Stimulated activated CD8-positive, alpha-beta memory T cell treated with anti-CD3 and anti-CD28 coated beads, Interleukin-7, amount 100 ng/mL, for 4 hours (primary cell): Measurements from ENCODE around the gene PIK3R4.

Experiments
- DNase-seq, 2 donors: peaks; one replicate each; pipeline ENCODE4 v3.0.0-alpha.2; 2020; ENCODE audit warnings: low read depth in 2 of 2

Gene PIK3R4

DNA sequence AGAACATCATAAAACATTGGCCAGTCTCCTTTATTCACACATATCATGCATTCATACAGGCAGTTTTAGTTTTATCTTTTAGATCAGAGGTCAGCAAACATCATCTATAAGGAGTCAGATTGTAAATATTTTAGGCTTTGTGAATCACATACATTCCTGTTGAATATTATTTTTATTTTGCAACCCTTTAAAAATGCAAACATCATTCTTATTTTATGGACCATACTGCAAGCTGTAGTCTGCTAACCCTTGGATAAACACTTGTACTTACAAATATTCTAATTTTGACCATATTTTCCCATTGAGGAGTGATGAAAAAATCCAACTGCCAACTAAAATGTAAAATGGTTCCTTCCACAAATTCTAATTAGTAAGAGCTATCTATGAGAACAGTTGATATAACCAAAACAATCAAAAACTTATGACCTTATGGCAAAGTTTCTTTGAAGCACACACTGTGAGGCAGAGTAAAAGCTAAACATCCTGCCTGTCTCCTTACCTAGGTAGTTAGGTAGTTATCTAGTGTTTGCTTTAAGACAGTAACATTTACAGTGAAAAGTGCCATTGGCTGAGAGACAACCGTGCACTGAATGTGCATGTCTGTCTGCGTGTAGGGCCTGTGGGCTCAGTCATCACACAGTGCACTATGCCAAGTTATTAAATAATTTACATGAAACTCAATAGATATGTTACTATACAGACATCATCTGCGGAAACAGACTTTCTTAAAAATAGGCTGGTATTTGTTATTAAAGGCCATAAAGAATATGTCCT, 57.7 kb downstream of the PIK3R4 start:
- DNase-seq = no peak

DNA sequence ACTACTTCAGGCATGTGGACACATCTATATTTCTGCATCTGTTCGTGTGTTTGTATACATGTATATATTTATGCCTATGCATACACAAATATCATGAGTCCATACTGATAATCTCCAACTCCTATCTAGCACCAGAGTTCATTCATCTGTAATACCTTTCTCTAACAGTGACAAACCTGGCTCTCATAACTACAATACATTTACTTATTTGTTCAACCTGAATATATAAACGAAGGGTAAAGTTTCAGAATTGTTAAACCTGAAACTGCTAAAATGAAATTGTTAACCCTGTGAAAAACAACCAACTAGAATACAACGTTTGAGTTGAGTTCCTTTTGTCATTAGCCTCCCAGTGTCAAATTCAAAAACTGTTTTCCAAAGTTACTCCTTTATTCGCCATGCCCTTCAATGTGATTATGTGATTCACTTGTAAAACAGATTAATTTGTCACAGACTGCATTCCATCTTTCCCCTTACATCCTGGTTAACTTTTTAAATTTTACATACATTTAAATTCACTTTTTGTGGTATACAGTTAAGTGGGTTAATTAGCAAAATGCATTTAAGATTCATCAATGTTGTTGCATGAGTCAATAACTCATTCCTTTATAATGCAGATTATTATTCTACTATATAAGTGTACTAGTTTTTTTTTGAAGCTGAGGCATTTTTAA, 58.5 kb downstream of the PIK3R4 start:
- no peak for DNase-seq

DNA sequence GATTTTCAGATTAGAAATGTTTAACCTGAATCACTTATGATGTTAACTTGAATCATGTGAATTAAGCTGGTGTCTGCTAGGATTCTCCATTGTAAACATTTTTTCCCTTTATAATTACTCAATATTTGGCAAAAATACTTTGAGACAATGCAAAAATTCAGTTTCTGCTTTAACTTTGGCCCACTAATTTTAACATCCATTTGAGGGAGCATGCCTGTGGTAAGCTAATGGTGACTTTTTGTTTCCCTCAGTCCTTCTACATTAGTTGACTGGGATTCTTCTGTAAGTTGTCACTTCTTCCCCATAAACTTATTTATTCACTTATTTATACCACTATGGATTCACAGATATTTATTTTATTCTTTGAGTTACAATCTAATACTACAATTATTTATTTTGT, 59.3 kb downstream of the PIK3R4 start:
- DNase-seq = no peak

DNA sequence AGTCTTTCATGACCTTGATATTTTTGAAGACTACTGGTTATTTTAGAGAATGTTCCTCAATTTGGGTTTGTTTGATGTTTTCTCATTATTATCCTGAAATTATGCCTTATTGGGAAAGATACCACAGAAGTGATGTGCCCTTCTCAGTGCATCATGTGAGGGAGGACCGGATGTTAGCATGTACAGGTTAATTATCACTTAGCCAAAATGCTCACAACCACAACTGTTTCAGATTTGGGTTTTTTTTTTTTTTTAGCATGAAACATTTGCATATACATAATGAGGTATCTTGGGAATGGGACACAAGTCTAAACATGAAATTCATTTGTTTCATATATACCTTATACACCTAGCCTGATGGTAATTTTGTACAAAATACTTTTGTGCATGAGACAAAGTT, 59.8 kb downstream of the PIK3R4 start:
- no peak for DNase-seq

DNA sequence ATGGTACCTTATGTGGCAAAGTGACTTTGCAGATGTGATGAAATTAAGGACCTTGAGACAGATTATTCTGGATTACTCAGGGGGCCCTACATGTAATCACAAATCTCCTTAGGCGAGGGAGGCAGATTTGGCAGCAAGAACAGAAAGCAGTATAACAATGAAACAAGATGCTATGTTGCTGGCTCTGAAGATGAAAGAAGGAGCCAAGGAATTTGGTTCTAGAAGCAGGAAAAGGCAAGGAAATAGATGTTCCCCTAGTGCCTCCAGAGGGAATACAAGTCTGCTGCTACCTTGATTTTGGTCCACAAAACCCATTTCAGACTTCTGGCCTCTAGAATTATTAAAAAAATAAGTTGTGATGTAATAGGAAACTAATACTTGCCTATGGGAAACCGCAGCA, 64.5 kb downstream of the PIK3R4 start:
- DNase-seq = no peak

DNA sequence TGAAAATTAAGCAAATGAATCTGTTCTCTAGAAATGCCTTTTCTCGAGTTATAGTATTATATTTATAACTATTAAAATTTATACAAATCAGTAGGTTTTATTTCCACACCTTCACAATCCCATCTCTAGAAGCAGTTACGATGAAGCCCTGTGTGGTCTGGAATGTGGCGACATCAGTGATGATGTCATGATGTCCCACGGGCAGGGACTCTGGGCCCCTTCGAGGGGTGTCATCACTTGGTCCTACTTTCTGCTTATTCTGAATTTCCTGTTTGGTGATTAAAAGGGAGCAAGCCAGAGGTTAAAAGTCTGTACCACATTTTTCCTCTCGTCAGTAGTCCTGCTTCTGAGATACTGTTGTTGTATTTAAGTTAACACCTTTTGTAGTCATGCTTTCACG, 67.4 kb downstream of the PIK3R4 start:
- DNase-seq = no peak

DNA sequence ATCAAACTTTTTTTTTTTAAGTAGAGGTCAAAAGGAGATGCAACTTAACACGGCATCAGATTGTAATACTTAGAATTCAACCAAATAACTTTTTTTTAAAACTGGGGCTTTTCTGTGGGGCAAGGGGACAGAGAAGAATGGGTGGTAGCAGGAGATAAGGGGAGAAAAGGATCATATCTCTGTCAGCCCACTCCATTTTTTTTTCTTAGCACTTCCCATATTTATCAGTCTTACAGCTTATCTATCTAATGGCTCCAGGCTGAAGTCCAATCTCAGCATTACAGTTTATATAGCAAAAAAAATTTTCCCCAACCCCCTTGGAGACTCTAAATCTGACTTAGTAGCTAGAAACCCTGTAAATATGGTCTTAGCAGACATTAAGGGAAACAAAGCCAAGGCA, 69.3 kb downstream of the PIK3R4 start:
- DNase-seq = no peak

DNA sequence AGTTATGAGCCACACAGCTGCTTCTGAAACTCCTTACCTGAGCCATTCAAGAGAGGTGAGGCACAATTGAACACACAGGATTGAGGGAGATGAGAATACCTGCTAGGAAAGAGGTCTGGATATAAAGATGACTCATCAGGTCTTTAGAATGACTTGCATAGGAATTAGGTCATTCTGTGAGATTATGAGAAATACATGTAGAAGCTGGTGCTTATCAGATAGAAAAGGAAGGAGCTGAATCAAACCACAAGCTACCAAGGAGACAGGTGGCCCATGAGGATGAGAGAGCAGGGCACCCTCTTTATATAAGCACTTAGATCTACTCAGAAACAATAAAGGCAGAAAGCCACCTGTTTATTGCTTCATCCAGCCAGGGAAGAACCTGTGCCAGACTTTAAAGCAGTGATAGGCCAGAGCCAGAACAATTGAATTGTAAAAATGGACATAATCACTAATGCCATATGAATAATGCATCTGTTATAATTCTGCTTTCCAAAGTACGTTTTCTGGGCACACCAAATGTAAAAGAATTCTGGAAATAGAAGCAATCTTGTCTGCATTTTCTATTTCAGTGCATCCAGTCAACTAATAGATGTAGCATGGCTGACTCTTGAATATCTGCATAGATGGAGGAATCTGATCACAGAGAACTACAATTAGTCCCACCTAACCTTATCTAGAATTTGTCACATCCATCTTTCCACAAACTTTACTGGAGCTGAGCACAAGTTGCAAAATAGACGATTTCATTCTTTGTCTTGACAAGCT, 74.9 kb downstream of the PIK3R4 start:
- no peak for DNase-seq

DNA sequence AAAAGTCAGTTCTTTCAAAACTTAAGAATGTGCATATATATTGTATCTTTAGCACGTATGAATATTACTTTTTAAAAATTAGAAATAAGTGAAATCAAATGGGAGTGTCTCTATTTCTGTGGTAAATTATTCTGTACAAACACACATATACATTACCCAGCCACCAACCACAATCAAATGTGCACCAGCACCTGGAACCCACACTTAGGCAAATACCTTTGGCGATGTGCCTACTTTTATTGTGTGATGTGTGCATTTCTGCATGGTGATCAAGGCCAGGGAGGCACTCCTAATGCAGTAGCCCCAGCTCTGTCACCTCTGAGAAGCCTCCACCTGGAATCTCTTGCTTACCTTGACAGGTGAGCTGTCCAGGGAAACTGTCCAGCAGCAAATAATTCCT, 76.9 kb downstream of the PIK3R4 start:
- no peak for DNase-seq

DNA sequence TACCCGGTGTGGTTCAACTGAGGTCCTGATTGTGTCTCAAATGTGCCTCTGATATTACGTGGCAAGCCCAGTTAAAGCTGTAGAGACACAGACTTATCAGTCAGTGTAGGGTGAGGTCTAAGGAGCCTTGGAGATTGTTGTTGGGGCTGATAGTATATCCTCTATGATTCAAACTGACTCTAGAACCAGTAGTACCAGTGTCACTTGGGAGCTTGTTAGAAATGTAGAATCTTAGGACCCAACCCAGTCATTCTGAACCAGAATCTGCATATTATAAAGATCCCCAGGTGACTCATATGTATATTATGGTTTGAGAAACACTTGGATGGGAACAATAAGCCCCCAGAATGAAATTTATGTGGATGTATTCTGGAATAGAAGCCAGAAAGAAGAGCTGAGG, 83.5 kb downstream of the PIK3R4 start:
- DNase-seq = no peak

DNA sequence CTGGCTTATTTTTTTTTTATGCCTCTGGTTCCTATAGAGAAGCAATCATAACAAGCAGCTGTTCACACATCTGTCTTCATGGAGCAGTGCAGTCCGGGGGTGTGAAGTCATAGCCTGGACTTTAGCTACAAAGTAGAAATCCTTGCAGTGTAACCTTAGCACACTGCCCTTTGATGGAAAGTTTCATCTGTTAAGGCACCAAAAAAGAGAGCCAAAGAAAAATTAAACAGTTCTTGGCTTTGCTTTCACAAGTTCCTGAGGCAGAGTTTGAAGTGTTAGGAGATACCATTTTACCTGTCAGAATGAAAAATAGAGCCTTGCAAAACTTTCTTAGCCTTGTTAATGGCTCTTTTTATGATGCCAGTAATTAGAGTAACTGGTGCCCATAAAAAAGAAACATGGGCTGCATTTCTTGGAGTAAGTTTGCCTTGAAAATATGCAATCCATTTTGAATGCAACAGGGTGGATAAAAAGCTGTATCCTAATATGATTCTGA, 84.1 kb downstream of the PIK3R4 start:
- no peak for DNase-seq

DNA sequence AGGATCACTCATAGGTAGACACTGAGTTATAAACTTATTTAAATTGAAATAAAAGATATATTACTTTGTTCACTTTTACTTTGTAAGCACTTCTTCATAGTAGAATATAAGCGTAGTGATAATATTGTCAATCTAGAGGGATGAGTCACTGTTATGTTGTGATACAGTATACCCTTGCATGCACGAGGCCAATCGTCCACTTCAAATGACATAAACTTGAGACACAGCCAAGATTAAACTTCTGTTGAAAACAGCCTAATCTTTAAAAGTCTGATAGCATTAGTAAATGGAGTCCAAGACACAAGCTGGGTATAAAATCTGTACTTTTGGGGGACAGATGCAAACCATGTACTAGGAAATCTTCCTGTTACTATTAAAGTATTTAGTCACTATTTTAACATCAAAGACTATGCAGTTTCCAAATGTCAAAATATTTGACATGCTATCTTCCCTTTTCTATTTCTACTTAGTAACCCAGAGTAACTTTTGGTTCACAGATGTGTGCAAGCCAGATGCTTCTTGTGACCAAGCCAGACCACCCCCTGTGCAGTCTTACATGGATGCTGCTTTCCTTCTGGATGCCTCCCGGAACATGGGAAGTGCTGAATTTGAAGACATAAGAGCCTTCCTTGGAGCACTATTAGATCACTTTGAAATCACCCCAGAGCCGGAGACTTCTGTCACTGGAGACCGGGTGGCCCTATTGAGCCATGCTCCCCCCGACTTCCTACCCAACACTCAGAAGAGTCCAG, 85.3 kb downstream of the PIK3R4 start:
- no peak for DNase-seq

DNA sequence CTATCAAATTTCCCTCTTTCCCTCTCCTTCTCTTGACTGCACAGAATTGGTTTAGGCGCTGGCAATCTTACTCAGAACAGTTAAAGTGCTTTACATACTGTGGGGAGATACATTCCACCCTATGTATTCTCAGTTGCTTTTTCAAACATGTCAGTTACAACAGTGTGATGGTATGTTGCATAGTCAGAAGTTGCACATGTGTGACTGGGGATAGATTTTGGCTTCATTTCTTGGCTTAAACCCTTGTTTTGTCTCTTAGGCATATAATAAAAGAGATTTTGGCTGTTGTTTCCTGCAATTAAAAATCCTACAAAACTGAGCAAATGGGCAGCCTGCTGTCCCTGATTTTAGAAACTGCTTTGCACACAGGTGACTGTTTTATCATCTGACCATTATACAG, 86.7 kb downstream of the PIK3R4 start:
- no peak for DNase-seq

DNA sequence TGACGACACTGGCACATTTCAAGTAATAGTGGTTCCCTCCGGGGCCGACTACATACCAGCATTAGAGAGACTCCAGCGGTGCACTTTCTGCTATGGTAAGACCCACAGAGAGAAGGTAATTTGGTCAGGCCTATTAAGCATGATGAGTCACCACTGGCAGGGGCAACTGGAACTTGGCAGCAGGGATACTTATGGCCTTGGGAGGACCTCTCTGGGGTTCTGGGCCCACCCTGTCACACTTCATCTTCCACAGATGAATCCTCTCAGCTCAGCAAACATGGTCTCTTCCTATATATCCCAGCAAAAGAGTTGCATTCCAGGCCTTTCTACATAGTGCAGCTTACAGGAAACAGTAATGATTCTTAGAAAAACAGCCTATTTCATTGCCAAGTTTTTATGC, 88.0 kb downstream of the PIK3R4 start:
- no peak for DNase-seq

DNA sequence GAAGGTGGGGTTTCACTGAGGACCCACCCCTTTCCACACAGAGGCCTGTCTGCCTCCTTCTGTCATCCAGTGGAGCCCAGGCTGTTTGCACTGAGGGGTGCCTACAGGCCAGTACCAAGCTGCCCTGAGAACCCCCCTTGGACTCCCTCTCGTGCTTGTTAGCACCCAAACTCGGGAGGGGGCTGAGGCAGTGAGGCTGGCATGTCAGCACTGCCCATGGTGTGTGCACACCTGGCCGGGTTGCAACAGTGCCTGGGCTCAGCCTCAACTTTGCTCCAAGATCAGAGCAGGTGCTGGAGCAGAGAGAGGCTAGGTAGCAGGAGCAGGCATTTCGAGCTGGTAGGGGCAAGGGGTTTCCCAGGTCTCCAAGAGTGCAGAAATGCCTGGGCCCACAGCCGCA, 90.0 kb downstream of the PIK3R4 start:
- no peak for DNase-seq

DNA sequence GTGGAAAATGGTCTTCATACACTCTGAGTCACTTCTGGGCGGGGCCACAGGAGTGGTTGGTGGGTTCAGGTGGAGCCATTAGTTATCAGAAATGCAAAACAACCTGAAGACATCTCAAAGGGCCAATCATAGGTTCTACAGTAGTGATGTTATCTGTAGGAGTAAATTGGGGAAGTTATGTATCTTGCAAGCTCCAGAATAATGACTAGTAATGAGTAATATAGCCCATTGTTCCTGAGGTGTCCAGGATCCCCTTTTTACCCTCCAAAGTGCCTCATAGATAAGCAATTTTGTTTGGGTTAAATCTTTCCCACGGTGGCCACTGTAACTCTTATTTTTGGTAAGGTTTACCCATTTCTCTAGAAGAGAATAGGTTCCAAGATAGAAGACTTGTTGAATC, 91.7 kb downstream of the PIK3R4 start:
- DNase-seq = no peak

DNA sequence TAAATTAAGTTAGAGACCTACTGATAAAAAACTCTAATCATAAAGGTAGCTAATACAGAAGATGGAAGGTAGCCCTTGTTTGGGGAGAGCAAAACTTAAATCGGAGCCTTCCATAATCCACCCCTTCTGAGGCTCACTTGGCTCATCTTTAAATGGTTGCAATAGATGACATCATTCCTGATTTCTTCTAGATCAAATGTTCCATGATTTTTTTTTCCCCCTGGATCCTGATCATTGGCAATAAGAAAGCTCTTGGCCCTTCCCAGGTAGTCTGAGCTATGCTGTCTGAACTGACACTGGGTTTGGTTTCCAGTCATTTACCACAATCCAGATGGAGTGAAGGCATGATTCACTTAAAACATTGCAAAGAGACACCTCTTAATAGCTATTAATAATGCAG, 92.5 kb downstream of the PIK3R4 start:
- DNase-seq = no peak

DNA sequence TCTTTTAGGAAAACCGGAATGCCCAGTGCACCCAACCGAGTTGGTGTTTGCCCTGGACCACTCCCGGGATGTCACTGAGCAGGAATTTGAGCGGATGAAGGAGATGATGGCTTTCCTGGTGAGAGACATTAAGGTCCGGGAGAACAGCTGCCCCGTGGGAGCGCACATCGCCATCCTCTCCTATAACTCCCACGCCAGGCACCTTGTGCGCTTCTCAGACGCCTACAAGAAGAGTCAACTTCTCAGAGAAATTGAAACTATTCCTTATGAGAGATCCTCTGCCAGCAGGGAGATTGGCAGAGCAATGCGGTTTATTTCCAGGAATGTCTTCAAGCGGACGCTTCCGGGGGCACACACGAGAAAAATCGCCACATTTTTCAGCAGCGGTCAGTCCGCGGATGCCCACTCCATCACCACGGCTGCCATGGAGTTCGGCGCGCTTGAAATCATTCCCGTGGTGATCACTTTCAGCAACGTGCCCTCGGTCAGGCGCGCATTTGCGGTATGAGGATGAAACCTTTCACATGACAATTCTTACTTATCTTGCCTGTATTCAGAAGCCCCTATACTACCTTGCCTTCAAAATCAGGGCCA, 97.5 kb downstream of the PIK3R4 start:
- no peak for DNase-seq

DNA sequence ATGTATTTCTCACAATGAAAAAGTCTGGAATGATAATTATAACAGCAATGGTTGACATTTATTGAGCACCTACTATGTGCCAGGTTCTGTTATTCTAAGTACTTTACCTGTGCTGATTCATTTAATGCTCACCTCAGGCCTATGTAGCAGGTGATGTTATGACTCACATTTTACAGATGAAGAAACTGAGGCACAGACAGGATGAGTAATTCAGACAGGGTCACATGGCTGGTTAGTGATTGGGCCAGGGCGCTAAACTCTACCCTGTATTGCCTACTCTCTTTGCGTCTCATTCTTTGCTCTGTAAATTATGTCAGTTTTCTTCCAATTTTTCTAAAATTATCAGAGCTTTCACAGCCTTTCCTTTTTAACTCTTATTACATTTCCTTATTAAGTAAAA, 98.3 kb downstream of the PIK3R4 start:
- DNase-seq = no peak

DNA sequence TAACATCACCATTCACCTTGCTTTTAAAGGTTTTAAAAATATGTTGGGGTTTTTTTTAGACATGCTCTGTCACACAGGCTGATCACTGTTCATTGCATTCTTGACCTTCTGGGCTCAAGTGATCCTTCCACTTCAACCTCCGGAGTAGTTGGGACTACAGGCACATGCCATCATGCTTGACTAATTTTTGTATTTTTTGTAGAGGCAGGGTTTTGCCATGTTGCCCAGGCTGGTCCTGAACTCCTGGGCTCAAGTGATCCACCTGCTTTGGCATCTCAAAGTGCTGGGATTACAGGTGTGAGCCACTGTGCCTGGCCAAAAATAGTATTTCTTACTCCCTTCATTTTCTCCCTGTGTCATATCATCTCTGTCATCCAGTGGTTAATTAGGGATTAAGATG, 101.4 kb downstream of the PIK3R4 start:
- DNase-seq = no peak

DNA sequence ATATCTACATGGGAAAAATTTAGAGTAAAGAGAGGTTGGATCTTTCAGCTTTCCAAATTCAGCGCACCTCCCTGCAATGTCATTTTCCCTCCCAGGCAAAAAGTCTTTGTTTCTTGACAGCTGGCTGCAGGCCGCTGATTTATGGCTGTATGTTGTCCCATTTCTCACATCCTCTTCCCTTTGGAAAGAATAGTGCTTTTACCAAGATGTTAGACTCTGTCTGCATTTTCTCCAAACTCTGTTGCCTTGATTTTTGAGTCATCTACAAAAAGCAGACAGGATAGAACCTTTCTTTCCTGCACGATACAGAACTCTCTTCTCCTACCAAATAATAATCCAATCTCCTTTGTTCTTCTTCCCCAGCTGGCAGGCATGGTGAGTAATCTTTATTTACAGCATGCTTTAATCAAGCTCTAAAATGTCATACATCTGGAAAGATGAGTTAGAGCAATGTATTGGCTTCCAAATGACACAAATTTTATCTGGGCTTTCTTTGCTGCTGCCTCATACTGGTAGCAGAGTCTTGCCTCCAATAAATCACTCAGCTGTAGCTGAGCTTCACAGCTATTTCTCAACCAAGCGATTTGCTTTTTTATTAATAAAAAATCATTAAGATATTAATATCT, 101.9 kb downstream of the PIK3R4 start:
- no peak for DNase-seq
